Thyroid gland (tissue), 4 donors: ENCODE measurements around the gene MESD.

ENCODE experiments used
- CTCF ChIP-seq, 6 experiments: fragments of 200-600 bp in 3 of 6; fragments of 450-650 bp in 3 of 6; sonication (generic) in 3 of 6; IDR thresholded peaks; one replicate each; pipeline ENCODE4 v1.5.1; 2016 to 2019; ENCODE audit warnings: antibody characterized with exemption in 6 of 6, mild to moderate bottlenecking in 2 of 6, inconsistent platforms in 1 of 6, moderate library complexity in 1 of 6
- POLR2A ChIP-seq, 2 donors: fragments of 450-650 bp; IDR thresholded peaks; one replicate each; pipeline ENCODE4 v1.6.1; 2017; ENCODE audit warnings: antibody characterized with exemption in 2 of 2, mild to moderate bottlenecking in 2 of 2, moderate library complexity in 1 of 2

GRCh38 chr15:80982839-80983238 lies 6.8 kb downstream of the MESD start:
- TF ChIP-seq CTCF (IDR thresholded peaks at IDR 0.05) (no peak), POLR2A (IDR thresholded peaks at IDR 0.05) (no peak)
